Smooth muscle cell (in vitro differentiated cells): Measurements from ENCODE around the gene EYS. TPM values are rescaled to one million over a fixed set of nuclear protein-coding genes. Genes with fewer than 3 reads are reported as not detected.

Experiments
- DNase-seq: peaks from one replicate; lab custom pipeline; 2025; ENCODE audit not compliant: unreplicated experiment; lab: John Stamatoyannopoulos, UW
- H2AFZ ChIP-seq: fragments of 200-600 bp; sonication (generic); 2 replicates; pipeline ENCODE4 v1.6.0; 2016; ENCODE audit warnings: antibody characterized with exemption, low read depth, mild to moderate bottlenecking
- H3F3A ChIP-seq: fragments of 200-600 bp; sonication (generic); 2 replicates; pipeline ENCODE4 v1.6.0; 2017; ENCODE audit warnings: antibody characterized with exemption, low read depth
- H3K27ac ChIP-seq: fragments of 200-600 bp; sonication (generic); 2 replicates; pipeline ENCODE4 v1.5.1; 2016; ENCODE audit warnings: low read depth, mild to moderate bottlenecking
- H3K27me3 ChIP-seq: fragments of 200-600 bp; sonication (generic); 2 replicates; pipeline ENCODE4 v1.6.1; 2016; ENCODE audit warnings: low read depth, mild to moderate bottlenecking
- H3K36me3 ChIP-seq: fragments of 200-600 bp; sonication (generic); 2 replicates; pipeline ENCODE4 v1.5.1; 2016; ENCODE audit warnings: low read depth
- H3K4me1 ChIP-seq: fragments of 200-600 bp; sonication (generic); 2 replicates; pipeline ENCODE4 v1.5.1; 2016; ENCODE audit warnings: low read depth
- H3K4me2 ChIP-seq: fragments of 200-600 bp; sonication (generic); 2 replicates; pipeline ENCODE4 v1.6.0; 2016; ENCODE audit warnings: mild to moderate bottlenecking
- H3K4me3 ChIP-seq: fragments of 200-600 bp; sonication (generic); 2 replicates; pipeline ENCODE4 v1.5.1; 2016; ENCODE audit warnings: mild to moderate bottlenecking
- H3K79me2 ChIP-seq: fragments of 200-600 bp; sonication (generic); 2 replicates; pipeline ENCODE4 v1.6.0; 2016; ENCODE audit warnings: low read depth, mild to moderate bottlenecking
- H3K9ac ChIP-seq: fragments of 200-600 bp; sonication (generic); 2 replicates; pipeline ENCODE4 v1.6.0; 2016; ENCODE audit warnings: low read depth
- H3K9me3 ChIP-seq: fragments of 200-600 bp; sonication (generic); replicated peaks from 2 replicates; pipeline ENCODE4 v1.5.1; 2016; ENCODE audit warnings: low read depth
- H4K20me1 ChIP-seq: fragments of 200-600 bp; sonication (generic); 2 replicates; pipeline ENCODE4 v1.6.0; 2016; ENCODE audit warnings: low read depth
- WGBS: methylation state at CpG from one replicate; pipeline ENCODE4 v1.1.7; 2016; ENCODE audit warnings: low lambda C conversion rate; 5-methylcytosine and 5-hydroxymethylcytosine counted together
- polyA plus RNA-seq: library from polyadenylated mRNA; unstranded; fragments of >200 nt; fragmentation: Nextera tagmentation; extraction: Ambion mirVana; gene quantifications from 2 replicates; pipeline ENCODE4 v1.2.1, GENCODE V29; 2016
- total RNA-seq: library from RNA; depleted of rRNA; stranded (reverse); fragments of >200 nt; gene quantifications from 2 replicates; pipeline ENCODE4 v1.2.3, GENCODE V29; 2014
- TF ChIP-seq, protein P1 (sequence below): fragments of 200-600 bp; sonication (generic); IDR thresholded peaks from 2 replicates; pipeline ENCODE4 v1.5.1; 2017; ENCODE audit warnings: borderline replicate concordance, mild to moderate bottlenecking, antibody characterized with exemption; ENCODE audit not compliant: insufficient read depth, poor library complexity, severe bottlenecking

The EYS gene
- total and polyA plus RNA-seq, 2 experiments from 2014 or later: 0.07 to 0.18 TPM

DNA sequence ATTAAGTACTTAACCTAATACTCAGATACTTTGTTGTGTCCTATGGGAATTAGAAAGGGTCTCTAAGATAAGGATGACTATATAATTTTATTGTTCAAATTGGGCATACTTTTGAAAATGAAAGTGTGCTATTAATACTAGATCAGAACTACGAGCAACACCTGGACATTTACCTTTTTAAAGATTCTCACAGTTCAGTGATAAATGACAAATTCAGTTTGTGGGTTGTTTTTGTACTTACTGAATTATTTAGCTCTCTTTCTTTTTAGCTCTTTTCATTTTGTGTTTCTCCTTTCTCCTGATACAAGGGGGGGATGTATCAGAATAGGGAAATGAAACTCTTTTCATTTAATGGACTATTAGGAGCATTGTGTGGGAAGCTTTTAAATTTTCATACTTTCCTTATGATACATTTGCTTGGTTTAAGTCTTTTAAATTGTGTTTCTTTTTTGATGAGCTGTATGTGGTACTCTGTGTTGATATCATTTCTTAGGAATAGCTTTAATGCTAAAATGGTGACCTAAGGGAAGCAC is 2023.9 kb downstream of the EYS start:
- H3K36me3 ChIP-seq: peaks cover 9% of the 10 kb centered on the region
- H3K9me3 ChIP-seq: no peaks in the 10 kb centered on the region
- H3K27ac ChIP-seq: no peak overlapping the region
- 100% methylated on average over 1 of the region's 1 CpG for WGBS
- H3K9ac ChIP-seq: no peak overlapping the region
- DNase-seq: no peak
- H3F3A ChIP-seq: no peaks in the 10 kb centered on the region
- TF ChIP-seq, protein P1, sequence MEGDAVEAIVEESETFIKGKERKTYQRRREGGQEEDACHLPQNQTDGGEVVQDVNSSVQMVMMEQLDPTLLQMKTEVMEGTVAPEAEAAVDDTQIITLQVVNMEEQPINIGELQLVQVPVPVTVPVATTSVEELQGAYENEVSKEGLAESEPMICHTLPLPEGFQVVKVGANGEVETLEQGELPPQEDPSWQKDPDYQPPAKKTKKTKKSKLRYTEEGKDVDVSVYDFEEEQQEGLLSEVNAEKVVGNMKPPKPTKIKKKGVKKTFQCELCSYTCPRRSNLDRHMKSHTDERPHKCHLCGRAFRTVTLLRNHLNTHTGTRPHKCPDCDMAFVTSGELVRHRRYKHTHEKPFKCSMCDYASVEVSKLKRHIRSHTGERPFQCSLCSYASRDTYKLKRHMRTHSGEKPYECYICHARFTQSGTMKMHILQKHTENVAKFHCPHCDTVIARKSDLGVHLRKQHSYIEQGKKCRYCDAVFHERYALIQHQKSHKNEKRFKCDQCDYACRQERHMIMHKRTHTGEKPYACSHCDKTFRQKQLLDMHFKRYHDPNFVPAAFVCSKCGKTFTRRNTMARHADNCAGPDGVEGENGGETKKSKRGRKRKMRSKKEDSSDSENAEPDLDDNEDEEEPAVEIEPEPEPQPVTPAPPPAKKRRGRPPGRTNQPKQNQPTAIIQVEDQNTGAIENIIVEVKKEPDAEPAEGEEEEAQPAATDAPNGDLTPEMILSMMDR: no peak
- H3K4me2 ChIP-seq: no peak overlapping the region
- no peaks in the 10 kb centered on the region for H3K27me3 ChIP-seq
- no peak overlapping the region for H3K4me3 ChIP-seq
- H4K20me1 ChIP-seq: peaks cover 46% of the 10 kb centered on the region
- no peak overlapping the region for H2AFZ ChIP-seq
- H3K79me2 ChIP-seq: peaks cover 51% of the 10 kb centered on the region
- H3K4me1 ChIP-seq: no peaks in the 10 kb centered on the region

DNA sequence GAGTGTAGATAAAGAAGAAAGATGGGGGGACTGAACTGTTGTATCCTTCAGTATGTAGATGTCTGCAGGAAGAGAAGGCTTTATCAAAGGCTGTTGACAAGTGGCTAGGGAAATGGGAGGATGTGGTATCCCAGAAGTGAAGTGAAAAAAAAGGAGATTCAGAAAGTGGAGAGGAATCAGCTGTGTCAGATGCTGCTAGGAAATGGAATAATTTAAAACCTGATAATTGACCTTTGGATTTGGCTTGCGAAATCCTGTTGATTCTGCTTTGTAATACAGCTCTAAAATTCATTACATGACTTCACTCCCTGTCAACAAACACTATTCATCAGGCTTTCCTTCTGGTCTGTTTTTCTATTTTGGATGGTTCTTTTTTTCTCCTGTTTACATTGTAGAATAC is 2029.7 kb downstream of the EYS start:
- Histone ChIP-seq H3K36me3 (no peaks in the 10 kb centered on the region), H3K4me2 (no peak overlapping the region), H3K79me2 (peaks cover 98% of the 10 kb centered on the region), H3K27me3 (no peaks in the 10 kb centered on the region), H3K4me1 (no peaks in the 10 kb centered on the region), H3K9me3 (no peaks in the 10 kb centered on the region), H4K20me1 (peaks cover 93% of the 10 kb centered on the region), H3F3A (no peaks in the 10 kb centered on the region), H2AFZ (no peak overlapping the region), H3K4me3 (no peak overlapping the region), H3K27ac (no peak overlapping the region), H3K9ac (no peak overlapping the region)
- no peak for DNase-seq
- TF ChIP-seq, protein P1: no peak
- 100% methylated on average over 1 of the region's 1 CpG for WGBS

DNA sequence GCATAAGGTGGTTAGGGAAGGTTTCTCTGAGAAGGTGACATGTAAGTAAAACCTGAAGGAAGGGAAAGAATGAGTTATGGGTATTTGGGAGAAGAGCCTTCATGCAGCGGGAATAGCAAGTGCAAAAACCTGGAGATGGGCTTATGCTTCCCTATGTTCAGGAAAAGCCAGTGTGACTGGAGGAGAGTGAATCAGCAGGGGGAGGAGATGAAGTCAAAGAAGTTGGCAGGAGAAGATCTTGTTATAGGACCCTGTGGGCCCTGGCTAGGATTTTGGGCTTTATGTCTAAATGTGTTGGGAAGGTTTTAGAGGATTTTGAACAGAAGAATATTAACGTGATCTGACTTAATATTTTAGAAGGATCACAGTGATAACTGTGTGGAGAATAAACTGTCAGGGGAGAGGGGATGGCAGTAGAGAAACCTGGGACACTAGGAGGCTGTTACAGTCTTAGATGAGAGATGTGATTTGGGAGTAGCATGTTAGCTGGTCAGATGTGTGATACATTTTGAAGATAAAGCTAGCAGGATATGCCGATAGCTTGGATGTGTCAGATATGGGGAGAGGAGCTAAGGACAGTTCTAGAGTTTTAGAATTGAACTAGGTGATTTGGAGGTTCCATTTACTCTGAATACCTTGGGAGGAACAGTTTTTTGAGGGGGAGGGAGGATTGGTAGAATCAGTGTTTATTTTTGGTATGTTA is 2030.5 kb downstream of the EYS start:
- Histone ChIP-seq H3K79me2 (peaks cover 96% of the 10 kb centered on the region), H3K9me3 (no peaks in the 10 kb centered on the region), H3K27me3 (no peaks in the 10 kb centered on the region), H2AFZ (no peak overlapping the region), H3K4me3 (no peak overlapping the region), H3K4me2 (no peak overlapping the region), H3K4me1 (no peaks in the 10 kb centered on the region), H3K27ac (no peak overlapping the region), H4K20me1 (peaks cover 95% of the 10 kb centered on the region), H3K36me3 (no peaks in the 10 kb centered on the region), H3K9ac (no peak overlapping the region), H3F3A (no peaks in the 10 kb centered on the region)
- TF ChIP-seq, protein P1: no peak
- WGBS: 91% methylated on average over 3 of the region's 3 CpGs
- no peak for DNase-seq

DNA sequence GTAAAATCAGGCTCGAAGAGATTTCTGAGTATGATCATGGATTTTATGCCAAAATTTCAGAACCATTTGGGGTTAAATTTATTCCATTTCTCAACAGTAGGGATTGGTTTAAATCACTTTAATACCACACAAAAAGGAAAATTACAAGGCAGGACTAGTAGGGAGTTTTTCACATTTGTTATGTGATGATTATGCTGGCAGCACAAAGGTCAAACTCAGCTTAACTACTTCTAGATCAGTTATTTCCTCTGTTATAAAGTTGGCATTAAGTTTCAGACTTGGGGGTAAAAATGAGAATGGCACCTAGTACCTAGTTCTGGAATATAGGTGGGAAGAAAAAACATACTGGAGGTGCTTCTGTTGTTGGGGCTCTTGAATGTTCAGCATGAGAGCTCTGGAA is 2031.9 kb downstream of the EYS start:
- H2AFZ ChIP-seq: no peak overlapping the region
- H3K36me3 ChIP-seq: no peaks in the 10 kb centered on the region
- WGBS: 100% methylated on average over 1 of the region's 1 CpG
- peaks cover 96% of the 10 kb centered on the region for H3K79me2 ChIP-seq
- H3K9me3 ChIP-seq: no peaks in the 10 kb centered on the region
- H3K4me2 ChIP-seq: no peak overlapping the region
- H3K27ac ChIP-seq: no peak overlapping the region
- peaks cover 95% of the 10 kb centered on the region for H4K20me1 ChIP-seq
- no peak for DNase-seq
- no peak overlapping the region for H3K4me3 ChIP-seq
- no peak overlapping the region for H3K9ac ChIP-seq
- H3K27me3 ChIP-seq: no peaks in the 10 kb centered on the region
- TF ChIP-seq, protein P1: no peak
- no peaks in the 10 kb centered on the region for H3F3A ChIP-seq
- no peaks in the 10 kb centered on the region for H3K4me1 ChIP-seq
